Measurements from ENCODE around the gene OSBPL5.

Gene OSBPL5

DNA sequence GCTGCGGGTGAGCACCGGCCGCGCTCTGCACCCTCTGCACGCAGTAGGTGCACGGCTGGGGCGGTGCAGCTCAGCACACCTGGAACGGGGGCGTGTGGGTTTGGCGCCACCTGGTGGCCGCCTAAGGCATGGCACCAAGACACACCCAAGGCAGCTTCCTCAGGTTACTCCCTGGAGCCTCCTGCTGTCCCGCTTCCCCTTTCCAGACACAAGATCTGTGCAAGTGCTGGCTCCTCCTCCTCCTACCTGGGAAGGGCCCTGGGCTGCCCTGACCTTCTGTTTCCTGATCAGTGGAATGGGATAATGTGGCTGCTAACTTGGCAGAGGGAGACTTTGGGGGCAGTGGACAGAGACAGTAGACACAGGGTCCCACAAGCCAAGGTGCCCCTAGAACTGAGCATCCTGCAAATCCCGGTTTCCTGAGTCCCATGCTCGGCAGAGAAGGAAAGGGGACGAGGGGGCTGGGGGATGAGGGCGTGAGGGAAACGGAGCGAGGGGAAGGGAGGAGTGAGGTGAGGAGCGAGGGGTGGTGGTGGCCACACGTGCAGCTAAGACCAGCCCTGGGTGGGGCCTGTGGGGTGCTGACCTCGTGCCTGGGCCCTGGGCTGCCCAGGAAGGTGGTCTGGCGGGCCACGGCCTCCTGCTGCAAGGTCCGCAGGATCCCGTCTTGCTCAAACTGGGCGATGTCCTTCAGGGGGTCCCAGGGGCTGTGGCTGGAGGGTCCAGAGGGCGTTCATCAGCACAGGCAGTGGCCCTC lies 73.1 kb downstream of the OSBPL5 start (continued):
- TF ChIP-seq SALL2 (tag by site-specific recombination; IDR thresholded peaks at IDR 0.05; ENCODE audit: borderline replicate concordance) (no peak), ZNF202 (tag by site-specific recombination; IDR thresholded peaks at IDR 0.05; ENCODE audit: borderline replicate concordance) (no peak), ZXDB (tag by site-specific recombination; IDR thresholded peaks at IDR 0.05) (no peak), ZNF19 (tag by site-specific recombination; IDR thresholded peaks at IDR 0.05; ENCODE audit: low read depth) (no peak), ZNF626 (tag by site-specific recombination; IDR thresholded peaks at IDR 0.05) (no peak), PBX3 (CRISPR knock-in tag; IDR thresholded peaks at IDR 0.05) (peak; percentile 48; the same call in 1 of the 2 replicates), ZNF362 (tag by site-specific recombination; IDR thresholded peaks at IDR 0.05) (no peak), ZNF837 (tag by site-specific recombination; IDR thresholded peaks at IDR 0.05) (no peak), GFI1B (tag by site-specific recombination; IDR thresholded peaks at IDR 0.05) (no peak), ZNF274 (IDR thresholded peaks at IDR 0.05; ENCODE audit: low read length) (no peak), ZNF274 (tag by site-specific recombination; IDR thresholded peaks at IDR 0.05; ENCODE audit: borderline replicate concordance) (no peak), ZNF133 (tag by site-specific recombination; IDR thresholded peaks at IDR 0.05) (no peak), ZNF596 (tag by site-specific recombination; IDR thresholded peaks at IDR 0.05) (no peak), MZF1 (tag by site-specific recombination; IDR thresholded peaks at IDR 0.05; ENCODE audit: borderline replicate concordance) (no peak), ZIC2 (tag by site-specific recombination; IDR thresholded peaks at IDR 0.05) (peak; percentile 28; the same call in 1 of the 2 replicates), MEIS1 (CRISPR knock-in tag; IDR thresholded peaks at IDR 0.05; ENCODE audit: borderline replicate concordance) (no peak)
- TF ChIP-seq, protein P1, sequence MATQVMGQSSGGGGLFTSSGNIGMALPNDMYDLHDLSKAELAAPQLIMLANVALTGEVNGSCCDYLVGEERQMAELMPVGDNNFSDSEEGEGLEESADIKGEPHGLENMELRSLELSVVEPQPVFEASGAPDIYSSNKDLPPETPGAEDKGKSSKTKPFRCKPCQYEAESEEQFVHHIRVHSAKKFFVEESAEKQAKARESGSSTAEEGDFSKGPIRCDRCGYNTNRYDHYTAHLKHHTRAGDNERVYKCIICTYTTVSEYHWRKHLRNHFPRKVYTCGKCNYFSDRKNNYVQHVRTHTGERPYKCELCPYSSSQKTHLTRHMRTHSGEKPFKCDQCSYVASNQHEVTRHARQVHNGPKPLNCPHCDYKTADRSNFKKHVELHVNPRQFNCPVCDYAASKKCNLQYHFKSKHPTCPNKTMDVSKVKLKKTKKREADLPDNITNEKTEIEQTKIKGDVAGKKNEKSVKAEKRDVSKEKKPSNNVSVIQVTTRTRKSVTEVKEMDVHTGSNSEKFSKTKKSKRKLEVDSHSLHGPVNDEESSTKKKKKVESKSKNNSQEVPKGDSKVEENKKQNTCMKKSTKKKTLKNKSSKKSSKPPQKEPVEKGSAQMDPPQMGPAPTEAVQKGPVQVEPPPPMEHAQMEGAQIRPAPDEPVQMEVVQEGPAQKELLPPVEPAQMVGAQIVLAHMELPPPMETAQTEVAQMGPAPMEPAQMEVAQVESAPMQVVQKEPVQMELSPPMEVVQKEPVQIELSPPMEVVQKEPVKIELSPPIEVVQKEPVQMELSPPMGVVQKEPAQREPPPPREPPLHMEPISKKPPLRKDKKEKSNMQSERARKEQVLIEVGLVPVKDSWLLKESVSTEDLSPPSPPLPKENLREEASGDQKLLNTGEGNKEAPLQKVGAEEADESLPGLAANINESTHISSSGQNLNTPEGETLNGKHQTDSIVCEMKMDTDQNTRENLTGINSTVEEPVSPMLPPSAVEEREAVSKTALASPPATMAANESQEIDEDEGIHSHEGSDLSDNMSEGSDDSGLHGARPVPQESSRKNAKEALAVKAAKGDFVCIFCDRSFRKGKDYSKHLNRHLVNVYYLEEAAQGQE (tag by site-specific recombination; IDR thresholded peaks at IDR 0.05) = no peak

DNA sequence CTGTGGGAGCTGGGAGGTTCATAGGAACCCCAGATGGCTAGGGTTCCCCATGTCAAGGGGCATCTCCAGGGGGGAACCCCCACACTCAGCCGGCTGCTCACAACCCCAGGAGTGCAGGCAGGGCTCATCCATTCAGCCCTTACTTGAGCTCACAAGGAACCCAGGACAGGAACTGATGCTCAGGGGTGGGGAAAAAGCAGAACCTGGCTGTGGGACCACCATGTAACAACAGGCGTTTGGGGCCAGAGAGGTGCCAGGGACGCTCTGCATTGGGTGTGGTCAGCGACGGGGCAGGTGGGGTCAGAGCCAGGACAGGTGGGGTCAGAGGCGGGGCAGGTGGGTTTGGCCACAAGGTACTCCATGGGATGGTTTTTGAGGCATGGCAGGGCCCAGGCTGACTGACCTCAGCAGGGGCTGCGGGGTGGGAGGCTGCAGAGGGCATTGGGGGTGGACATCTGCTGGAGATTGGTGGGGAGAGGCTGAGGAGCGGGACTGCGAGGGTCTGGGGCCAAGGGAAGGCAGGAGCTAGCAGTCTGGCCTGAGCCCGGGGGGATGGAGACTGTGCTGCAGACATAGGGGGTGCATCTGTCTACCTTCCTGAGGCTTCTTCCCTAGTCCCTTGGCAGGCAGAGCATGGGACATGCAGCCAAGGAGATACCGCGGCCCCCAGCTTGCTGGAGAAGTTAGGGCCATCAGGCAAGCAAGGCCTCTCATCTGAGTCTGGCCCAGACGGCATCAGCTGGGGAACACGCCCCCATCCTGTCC lies 73.8 kb downstream of the OSBPL5 start:
- H3K27ac ChIP-seq (ENCODE audit: extremely low read depth, low read depth, low read length) = no peak overlapping the region
- H3K4me1 ChIP-seq (ENCODE audit: control insufficient read depth, insufficient read depth, low read length) = no peaks in the 10 kb centered on the region
- POLR2A ChIA-PET = interaction anchor here (0.7 to 2.6 kb wide), 6 partner anchors 34 to 288 kb away, joined by 3 to 12 read pairs (median 4); partner anchors contain the start of genes CARS1, NAP1L4 and ZNF195
- no peaks in the 10 kb centered on the region for H3K9me3 ChIP-seq (ENCODE audit: control insufficient read depth, insufficient read depth, low read depth, low read length)
- peaks cover 0 to 20% of the 10 kb centered on the region in 2 experiments; a peak in 1 of 3 replicates for H3K36me3 ChIP-seq (ENCODE audit: control insufficient read depth in 2 of 2, insufficient read depth in 1 of 2, low read length in 2 of 2)
- no peak overlapping the region for H3K4me3 ChIP-seq (ENCODE audit: low read depth, low read length)
- CTCF ChIA-PET = interaction anchor here (0.6 to 7.3 kb wide), 47 partner anchors 9 to 560 kb away, joined by 3 to 144 read pairs (median 4); partner anchors contain the start of genes CARS1 and PHLDA2
- TF ChIP-seq PRDM1 (tag by site-specific recombination; IDR thresholded peaks at IDR 0.05) = no peak
- TF ChIP-seq ZBTB7A (tag by site-specific recombination; IDR thresholded peaks at IDR 0.05; ENCODE audit: low read depth) = no peak
- no peak for TF ChIP-seq ZNF830 (tag by site-specific recombination; IDR thresholded peaks at IDR 0.05; ENCODE audit: low read depth)
- TF ChIP-seq AEBP2 (tag by site-specific recombination; IDR thresholded peaks at IDR 0.05; ENCODE audit: borderline replicate concordance) = no peak
- no peak for TF ChIP-seq ZNF248 (tag by site-specific recombination; IDR thresholded peaks at IDR 0.05)
- TF ChIP-seq HOXD13 (CRISPR knock-in tag; IDR thresholded peaks at IDR 0.05; ENCODE audit: borderline replicate concordance) = no peak
- TF ChIP-seq ZNF146 (tag by site-specific recombination; IDR thresholded peaks at IDR 0.05) = no peak
- TF ChIP-seq PBX3 (CRISPR knock-in tag; IDR thresholded peaks at IDR 0.05) = no peak
- TF ChIP-seq, protein P2, sequence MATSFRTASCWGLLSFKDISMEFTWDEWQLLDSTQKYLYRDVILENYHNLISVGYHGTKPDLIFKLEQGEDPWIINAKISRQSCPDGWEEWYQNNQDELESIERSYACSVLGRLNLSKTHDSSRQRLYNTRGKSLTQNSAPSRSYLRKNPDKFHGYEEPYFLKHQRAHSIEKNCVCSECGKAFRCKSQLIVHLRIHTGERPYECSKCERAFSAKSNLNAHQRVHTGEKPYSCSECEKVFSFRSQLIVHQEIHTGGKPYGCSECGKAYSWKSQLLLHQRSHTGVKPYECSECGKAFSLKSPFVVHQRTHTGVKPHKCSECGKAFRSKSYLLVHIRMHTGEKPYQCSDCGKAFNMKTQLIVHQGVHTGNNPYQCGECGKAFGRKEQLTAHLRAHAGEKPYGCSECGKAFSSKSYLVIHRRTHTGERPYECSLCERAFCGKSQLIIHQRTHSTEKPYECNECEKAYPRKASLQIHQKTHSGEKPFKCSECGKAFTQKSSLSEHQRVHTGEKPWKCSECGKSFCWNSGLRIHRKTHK (tag by site-specific recombination; IDR thresholded peaks at IDR 0.05) = no peak

All from HEK293 (cell line).